HCT116 (cell line): ENCODE results near the gene SPTBN4. TPM values are rescaled to one million over a fixed set of nuclear protein-coding genes. Genes with fewer than 3 reads are reported as not detected.

ENCODE experiments used
- ATAC-seq: fragments of 200-7000 bp; cut with Tn5 transposase; 2 replicates; pipeline ENCODE4 v1.9.1; 2020; ENCODE audit warnings: mild to moderate bottlenecking, moderate library complexity
- BruUV-seq: library from RNA; stranded (reverse); fragments of 400-500 nt; replicated peaks from 2 replicates; lab custom pipeline; 2021; lab: Mats Ljungman, UMichigan
- CTCF ChIA-PET: fragments of 300-600 bp; sonication (Branson Sonifier 250); formaldehyde crosslinking; loops from one replicate; lab custom pipeline; 2021; ENCODE audit warnings: antibody characterized with exemption; lab: Charles Lee
- POLR2A ChIA-PET: fragments of 300-600, 350-600 bp; sonication (Branson Sonifier 250); formaldehyde crosslinking; loops from one replicate; lab custom pipeline; 2021; ENCODE audit warnings: antibody characterized with exemption; lab: Charles Lee
- RAD21 ChIA-PET, 2 experiments: fragments of 300-600 bp; sonication (Branson Sonifier 250); formaldehyde crosslinking; loops; one replicate each; lab custom pipeline; 2023; ENCODE audit warnings: low total read pairs in 2 of 2; ENCODE audit not compliant: uncharacterized antibody in 2 of 2, unreplicated experiment in 2 of 2, low non-redundant PET in 1 of 2; lab: Charles Lee
- DNase-seq: peaks from one replicate; pipeline ENCODE4 v3.0.0-alpha.2; 2010; ENCODE audit warnings: low read depth, low spot score
- H2AFZ ChIP-seq: fragments of 200-600 bp; shearing (Covaris generic), sonication (generic); 2 replicates; pipeline ENCODE4 v1.6.1; 2017; ENCODE audit warnings: low read depth, mixed run types, mixed read lengths, antibody characterized with exemption, low read length; ENCODE audit not compliant: poor library complexity, severe bottlenecking
- H3K27ac ChIP-seq: 2 replicates; pipeline ENCODE4 v1.5.1; 2012; ENCODE audit warnings: low read depth, low read length
- H3K27me3 ChIP-seq: fragments of 200-600 bp; sonication (generic); 2 replicates; pipeline ENCODE4 v1.6.1; 2016; ENCODE audit warnings: mixed run types, low read length, mixed read lengths; ENCODE audit not compliant: insufficient read depth
- H3K36me3 ChIP-seq, 2 experiments: fragments of 200-500 bp in 1 of 2; fragments of 200-600 bp in 1 of 2; sonication (Bioruptor generic) in 1 of 2; sonication (generic) in 1 of 2; 2 replicates each; pipeline versions ENCODE4 v1.5.1 to v1.6.1; 2014 to 2016; ENCODE audit warnings: low read length in 2 of 2, inconsistent platforms in 1 of 2, mixed read lengths in 1 of 2, mixed run types in 1 of 2; ENCODE audit not compliant: insufficient read depth in 2 of 2, control insufficient read depth in 1 of 2
- H3K4me1 ChIP-seq, 2 experiments: fragments of 200-600 bp in 1 of 2; sonication (generic) in 1 of 2; 2 replicates each; pipeline versions ENCODE4 v1.5.1 to v1.6.1; 2012 to 2017; ENCODE audit warnings: low read length in 2 of 2, inconsistent platforms in 1 of 2, mild to moderate bottlenecking in 1 of 2, mixed read lengths in 1 of 2, mixed run types in 1 of 2, moderate library complexity in 1 of 2; ENCODE audit not compliant: insufficient read depth in 2 of 2, control insufficient read depth in 1 of 2
- H3K4me2 ChIP-seq: fragments of 200-600 bp; sonication (generic); 2 replicates; pipeline ENCODE4 v1.6.1; 2017; ENCODE audit warnings: mixed run types, low read length, mixed read lengths
- H3K4me3 ChIP-seq, 2 experiments: fragments of 200-600 bp in 1 of 2; sonication (generic) in 1 of 2; replicated peaks in 1 of 2; 2 replicates each; pipeline ENCODE4 v1.5.1; 2011 to 2016; ENCODE audit warnings: low read length in 2 of 2, control low read depth in 1 of 2, low read depth in 1 of 2, mild to moderate bottlenecking in 1 of 2, mixed read lengths in 1 of 2, mixed run types in 1 of 2
- H3K79me2 ChIP-seq: fragments of 200-600 bp; sonication (generic); 2 replicates; pipeline ENCODE4 v1.6.1; 2017; ENCODE audit warnings: mild to moderate bottlenecking, mixed run types, low read length, moderate library complexity, mixed read lengths; ENCODE audit not compliant: insufficient read depth
- H3K9ac ChIP-seq: fragments of 200-600 bp; sonication (generic); 2 replicates; pipeline ENCODE4 v1.6.1; 2016; ENCODE audit warnings: low read length, mixed read lengths
- H3K9me2 ChIP-seq: fragments of 200-600 bp; sonication (generic), shearing (Covaris generic); 2 replicates; pipeline ENCODE4 v1.6.1; 2017; ENCODE audit warnings: mixed run types, mild to moderate bottlenecking, moderate library complexity; ENCODE audit not compliant: insufficient read depth
- H3K9me3 ChIP-seq, 2 experiments: fragments of 200-500 bp in 1 of 2; fragments of 200-600 bp in 1 of 2; sonication (Bioruptor generic) in 1 of 2; sonication (generic) in 1 of 2; 2 replicates each; pipeline ENCODE4 v1.6.1; 2014 to 2017; ENCODE audit warnings: low read length in 2 of 2, mixed read lengths in 2 of 2, inconsistent platforms in 1 of 2, low read depth in 1 of 2, mild to moderate bottlenecking in 1 of 2, mixed run types in 1 of 2, moderate library complexity in 1 of 2; ENCODE audit not compliant: control insufficient read depth in 1 of 2, insufficient read depth in 1 of 2
- H4K20me1 ChIP-seq: fragments of 200-600 bp; sonication (generic), shearing (Covaris generic); 2 replicates; pipeline ENCODE4 v1.6.1; 2017; ENCODE audit warnings: mixed run types, mild to moderate bottlenecking, moderate library complexity; ENCODE audit not compliant: insufficient read depth
- CBX3 ChIP-seq: IDR thresholded peaks from 2 replicates; pipeline ENCODE4 v1.6.1; 2012; ENCODE audit warnings: low read depth
- CTCF ChIP-seq, 3 experiments: fragments of 200-600 bp in 1 of 3; sonication (generic) in 1 of 3; IDR thresholded peaks in 2 of 3; conservative IDR thresholded peaks in 1 of 3; 2 replicates each; pipeline ENCODE4 v1.5.1; 2012 to 2017; ENCODE audit warnings: low read depth in 2 of 3, low read length in 2 of 3, antibody characterized with exemption in 1 of 3, borderline replicate concordance in 1 of 3, control low read depth in 1 of 3, mild to moderate bottlenecking in 1 of 3, mixed read lengths in 1 of 3, mixed run types in 1 of 3, moderate library complexity in 1 of 3; ENCODE audit not compliant: insufficient read depth in 1 of 3
- EZH2 ChIP-seq: fragments of 200-600 bp; sonication (generic); IDR thresholded peaks from 2 replicates; pipeline ENCODE4 v1.6.1; 2017; ENCODE audit warnings: antibody characterized with exemption, mixed run types
- MAX ChIP-seq: IDR thresholded peaks from 2 replicates; pipeline ENCODE4 v1.6.1; 2012
- POLR2A ChIP-seq: IDR thresholded peaks from 2 replicates; pipeline ENCODE4 v1.7.0; 2011; ENCODE audit warnings: borderline replicate concordance; ENCODE audit not compliant: insufficient read depth, insufficient read length; ENCODE audit errors: extremely low read depth
- SRF ChIP-seq: IDR thresholded peaks from 2 replicates; pipeline ENCODE4 v1.6.1; 2012; ENCODE audit warnings: low read depth
- TCF7L2 ChIP-seq: IDR thresholded peaks from 2 replicates; pipeline ENCODE4 v1.7.0; 2011; ENCODE audit warnings: borderline replicate concordance, inconsistent platforms; ENCODE audit not compliant: insufficient read depth, insufficient read length; ENCODE audit errors: extremely low read depth
- ZBTB33 ChIP-seq: IDR thresholded peaks from 2 replicates; pipeline ENCODE4 v1.6.1; 2011; ENCODE audit warnings: mild to moderate bottlenecking, low read length, moderate library complexity; ENCODE audit not compliant: insufficient replicate concordance; ENCODE audit errors: extremely low read depth
- intact Hi-C: fragments of 100-400 bp; cut with micrococcal nuclease; formaldehyde crosslinking; loops from 2 replicates; pipeline ENCODE4 v1.10.0; 2022
- total RNA-seq: library from RNA; stranded (reverse); gene quantifications from one replicate; pipeline ENCODE4 v1.2.1, GENCODE V29; 2021; ENCODE audit not compliant: unreplicated experiment
- TF ChIP-seq, protein P1 (sequence below): IDR thresholded peaks from 2 replicates; pipeline ENCODE4 v1.6.1; 2012; ENCODE audit warnings: low read depth

The SPTBN4 gene
- total RNA-seq, 1 experiment from 2014 or later, result 4.6 TPM

DNA sequence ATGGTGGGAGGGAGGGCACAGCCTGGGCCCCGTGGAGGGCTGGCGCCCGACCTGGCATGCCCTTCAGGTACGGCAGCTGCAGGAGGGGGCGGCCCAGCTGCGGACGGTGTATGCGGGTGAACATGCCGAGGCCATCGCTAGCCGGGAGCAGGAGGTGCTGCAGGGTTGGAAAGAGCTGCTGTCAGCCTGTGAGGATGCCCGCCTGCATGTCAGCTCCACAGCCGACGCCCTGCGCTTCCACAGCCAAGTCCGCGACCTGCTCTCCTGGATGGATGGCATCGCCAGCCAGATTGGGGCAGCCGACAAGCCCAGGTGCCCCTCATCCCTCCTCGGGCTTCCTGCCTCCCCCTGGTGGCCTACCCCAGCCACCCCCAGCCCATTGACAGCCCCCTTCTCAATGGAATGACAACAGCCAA lies 93.3 kb downstream of the SPTBN4 start:
- no peak overlapping the region for H2AFZ ChIP-seq
- H3K27ac ChIP-seq, result no peak overlapping the region
- DNase-seq (no peak), ATAC-seq (no peak)
- ChIA-PET RAD21 (no interaction called here), CTCF (no interaction called here), POLR2A (no interaction called here)
- H4K20me1 ChIP-seq, result no peaks in the 10 kb centered on the region
- no peaks in the 10 kb centered on the region for H3K9me2 ChIP-seq
- no peaks in the 10 kb centered on the region for H3K79me2 ChIP-seq
- BruUV-seq, result no TSS peak
- no peaks in the 10 kb centered on the region for H3K9me3 ChIP-seq
- H3K4me3 ChIP-seq, result no peak overlapping the region
- H3K9ac ChIP-seq, result no peak overlapping the region
- intact Hi-C loops, result no loop called here
- no peak overlapping the region for H3K4me2 ChIP-seq
- no peaks in the 10 kb centered on the region for H3K27me3 ChIP-seq
- peaks cover 0 to under 1% of the 10 kb centered on the region in 2 experiments; a peak in 1 of 4 replicates for H3K4me1 ChIP-seq
- TF ChIP-seq CBX3 (no peak), CTCF (IDR thresholded peaks at IDR 0.05 in 2 of 3, conservative IDR thresholded peaks at IDR 0.05 in 1 of 3; ENCODE audit: borderline replicate concordance in 1 of 3, insufficient read depth in 1 of 3, low read depth in 2 of 3, low read length in 2 of 3) (no peak), ZBTB33 (no peak), MAX (no peak), POLR2A (no peak), EZH2 (no peak), SRF (no peak), TCF7L2 (no peak)
- TF ChIP-seq, protein P1, sequence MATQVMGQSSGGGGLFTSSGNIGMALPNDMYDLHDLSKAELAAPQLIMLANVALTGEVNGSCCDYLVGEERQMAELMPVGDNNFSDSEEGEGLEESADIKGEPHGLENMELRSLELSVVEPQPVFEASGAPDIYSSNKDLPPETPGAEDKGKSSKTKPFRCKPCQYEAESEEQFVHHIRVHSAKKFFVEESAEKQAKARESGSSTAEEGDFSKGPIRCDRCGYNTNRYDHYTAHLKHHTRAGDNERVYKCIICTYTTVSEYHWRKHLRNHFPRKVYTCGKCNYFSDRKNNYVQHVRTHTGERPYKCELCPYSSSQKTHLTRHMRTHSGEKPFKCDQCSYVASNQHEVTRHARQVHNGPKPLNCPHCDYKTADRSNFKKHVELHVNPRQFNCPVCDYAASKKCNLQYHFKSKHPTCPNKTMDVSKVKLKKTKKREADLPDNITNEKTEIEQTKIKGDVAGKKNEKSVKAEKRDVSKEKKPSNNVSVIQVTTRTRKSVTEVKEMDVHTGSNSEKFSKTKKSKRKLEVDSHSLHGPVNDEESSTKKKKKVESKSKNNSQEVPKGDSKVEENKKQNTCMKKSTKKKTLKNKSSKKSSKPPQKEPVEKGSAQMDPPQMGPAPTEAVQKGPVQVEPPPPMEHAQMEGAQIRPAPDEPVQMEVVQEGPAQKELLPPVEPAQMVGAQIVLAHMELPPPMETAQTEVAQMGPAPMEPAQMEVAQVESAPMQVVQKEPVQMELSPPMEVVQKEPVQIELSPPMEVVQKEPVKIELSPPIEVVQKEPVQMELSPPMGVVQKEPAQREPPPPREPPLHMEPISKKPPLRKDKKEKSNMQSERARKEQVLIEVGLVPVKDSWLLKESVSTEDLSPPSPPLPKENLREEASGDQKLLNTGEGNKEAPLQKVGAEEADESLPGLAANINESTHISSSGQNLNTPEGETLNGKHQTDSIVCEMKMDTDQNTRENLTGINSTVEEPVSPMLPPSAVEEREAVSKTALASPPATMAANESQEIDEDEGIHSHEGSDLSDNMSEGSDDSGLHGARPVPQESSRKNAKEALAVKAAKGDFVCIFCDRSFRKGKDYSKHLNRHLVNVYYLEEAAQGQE, result no peak
- no peaks in the 10 kb centered on the region for H3K36me3 ChIP-seq
